Measurements from ENCODE around the gene FTO. TPM values are rescaled to one million over a fixed set of nuclear protein-coding genes. Genes with fewer than 3 reads are reported as not detected.

Gene FTO
- total RNA-seq, 1 donor from 2014 or later: 70.5 TPM

DNA sequence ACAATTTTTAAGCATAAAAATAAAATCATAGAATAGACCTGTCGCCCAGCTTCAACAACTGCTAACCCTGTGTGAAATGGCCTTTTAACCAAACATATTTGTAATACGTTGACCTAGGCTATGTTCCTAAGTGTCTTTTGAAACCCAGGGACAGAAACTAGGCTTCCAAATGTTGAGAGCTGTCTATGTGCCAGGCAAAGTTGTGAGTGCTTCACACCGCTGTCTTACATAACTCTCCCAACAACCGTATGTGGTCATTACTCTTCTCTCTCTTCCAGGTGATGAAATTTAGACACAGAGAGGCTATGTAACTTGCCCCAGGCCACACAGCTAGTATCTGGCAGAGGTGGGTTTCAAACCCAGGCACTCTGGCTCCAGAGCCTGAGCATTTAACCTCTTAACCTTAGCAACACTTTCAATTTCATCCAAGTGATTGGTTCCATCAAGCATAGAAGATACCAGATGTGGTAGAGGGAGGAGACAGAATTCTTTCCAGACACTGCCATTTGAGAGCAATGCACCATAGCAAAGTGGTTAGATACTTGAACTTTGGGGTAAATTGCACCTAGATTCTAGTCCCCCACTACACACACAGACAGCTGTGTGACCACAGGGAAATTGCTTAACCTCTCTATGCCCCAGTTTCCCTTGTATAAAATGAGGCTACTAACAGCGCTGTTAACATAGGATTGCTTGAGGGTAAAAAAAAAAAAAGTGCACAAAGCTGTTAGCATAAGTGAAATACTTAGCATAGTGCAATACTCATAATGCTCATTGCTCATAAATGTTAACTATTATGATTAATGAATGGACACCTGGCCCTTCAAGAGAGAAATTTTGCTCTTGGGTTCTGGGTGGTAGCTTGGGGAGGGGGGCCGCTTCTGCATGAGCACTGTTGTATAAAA is 422.0 kb downstream of the FTO start:
- DNase-seq (ENCODE audit: extremely low spot score in 2 of 2): no peak
- H3K36me3 ChIP-seq: no peaks in the 10 kb centered on the region
- no peak overlapping the region for H3K27ac ChIP-seq
- no peaks in the 10 kb centered on the region for H3K27me3 ChIP-seq
- H3K4me3 ChIP-seq: no peak overlapping the region
- no peaks in the 10 kb centered on the region for H3K9me3 ChIP-seq
- intact Hi-C loops (cut with DNase I): no loop called here
- TF ChIP-seq POLR2AphosphoS5 (IDR thresholded peaks at IDR 0.05; ENCODE audit: insufficient read depth in 1 of 2, low read depth in 1 of 2): no peak
- TF ChIP-seq POLR2A (IDR thresholded peaks at IDR 0.05): no peak
- TF ChIP-seq, protein P1, sequence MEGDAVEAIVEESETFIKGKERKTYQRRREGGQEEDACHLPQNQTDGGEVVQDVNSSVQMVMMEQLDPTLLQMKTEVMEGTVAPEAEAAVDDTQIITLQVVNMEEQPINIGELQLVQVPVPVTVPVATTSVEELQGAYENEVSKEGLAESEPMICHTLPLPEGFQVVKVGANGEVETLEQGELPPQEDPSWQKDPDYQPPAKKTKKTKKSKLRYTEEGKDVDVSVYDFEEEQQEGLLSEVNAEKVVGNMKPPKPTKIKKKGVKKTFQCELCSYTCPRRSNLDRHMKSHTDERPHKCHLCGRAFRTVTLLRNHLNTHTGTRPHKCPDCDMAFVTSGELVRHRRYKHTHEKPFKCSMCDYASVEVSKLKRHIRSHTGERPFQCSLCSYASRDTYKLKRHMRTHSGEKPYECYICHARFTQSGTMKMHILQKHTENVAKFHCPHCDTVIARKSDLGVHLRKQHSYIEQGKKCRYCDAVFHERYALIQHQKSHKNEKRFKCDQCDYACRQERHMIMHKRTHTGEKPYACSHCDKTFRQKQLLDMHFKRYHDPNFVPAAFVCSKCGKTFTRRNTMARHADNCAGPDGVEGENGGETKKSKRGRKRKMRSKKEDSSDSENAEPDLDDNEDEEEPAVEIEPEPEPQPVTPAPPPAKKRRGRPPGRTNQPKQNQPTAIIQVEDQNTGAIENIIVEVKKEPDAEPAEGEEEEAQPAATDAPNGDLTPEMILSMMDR (IDR thresholded peaks at IDR 0.05): no peak
- no peaks in the 10 kb centered on the region for H3K4me1 ChIP-seq

DNA sequence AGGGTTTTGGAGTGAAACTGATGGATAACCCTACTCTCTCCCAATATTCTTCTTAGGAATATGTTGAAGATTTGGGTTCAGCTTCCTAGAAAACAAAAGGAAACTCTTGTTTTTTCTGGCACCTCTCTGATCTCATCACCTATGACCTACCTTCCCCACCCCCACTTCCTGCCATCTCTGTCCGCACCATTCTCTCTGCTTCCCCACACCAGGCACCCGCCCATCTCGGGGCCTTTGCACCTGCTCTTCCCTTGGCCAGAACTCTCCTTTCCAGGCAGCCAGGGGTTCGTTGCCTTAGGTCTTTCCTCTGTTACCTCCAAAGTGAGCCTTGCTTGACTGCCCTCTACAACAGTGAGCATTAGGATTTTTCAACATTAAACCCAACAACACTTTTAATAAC is 423.0 kb downstream of the FTO start:
- H3K4me1 ChIP-seq: no peaks in the 10 kb centered on the region
- H3K36me3 ChIP-seq: no peaks in the 10 kb centered on the region
- no peaks in the 10 kb centered on the region for H3K27me3 ChIP-seq
- DNase-seq (ENCODE audit: extremely low spot score in 2 of 2): no peak
- H3K9me3 ChIP-seq: no peaks in the 10 kb centered on the region
- H3K27ac ChIP-seq: no peak overlapping the region
- no peak for TF ChIP-seq POLR2AphosphoS5 (IDR thresholded peaks at IDR 0.05; ENCODE audit: insufficient read depth in 1 of 2, low read depth in 1 of 2)
- TF ChIP-seq, protein P1 (IDR thresholded peaks at IDR 0.05): no peak
- no peak for TF ChIP-seq POLR2A (IDR thresholded peaks at IDR 0.05)
- H3K4me3 ChIP-seq: no peak overlapping the region
- intact Hi-C loops (cut with DNase I): no loop called here

DNA sequence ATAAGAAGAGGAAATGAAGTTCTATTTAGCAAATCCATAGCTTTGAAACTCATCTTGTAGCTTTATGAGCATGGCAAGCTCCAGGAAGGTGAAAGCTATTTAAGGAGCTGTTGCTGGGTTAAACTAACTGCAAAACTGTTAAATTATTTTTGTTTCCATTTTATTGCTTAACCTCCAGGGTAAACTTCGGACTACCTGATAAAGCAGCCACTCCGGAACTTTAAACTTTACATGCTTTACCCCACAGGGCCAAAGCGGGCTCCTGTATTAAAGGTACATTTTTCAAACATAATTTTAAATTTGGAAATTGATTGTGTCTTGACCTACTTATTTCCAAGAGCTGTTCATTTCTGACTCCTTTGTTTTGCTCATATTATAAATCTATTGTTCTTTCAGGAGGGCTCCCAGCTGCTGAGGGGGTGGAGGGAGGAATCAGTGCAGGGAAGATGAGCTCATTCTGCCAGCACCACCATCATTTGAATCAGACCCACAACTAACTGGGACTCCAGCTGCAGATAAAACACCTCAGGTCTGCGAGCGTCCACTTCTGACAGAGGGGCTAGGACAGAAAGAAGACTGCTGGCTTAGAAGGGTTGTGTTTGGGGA is 424.8 kb downstream of the FTO start:
- no peak for DNase-seq (ENCODE audit: extremely low spot score in 2 of 2)
- H3K4me3 ChIP-seq: no peak overlapping the region
- H3K9me3 ChIP-seq: no peaks in the 10 kb centered on the region
- no peak for TF ChIP-seq POLR2A (IDR thresholded peaks at IDR 0.05)
- TF ChIP-seq, protein P1 (IDR thresholded peaks at IDR 0.05): no peak
- no peak for TF ChIP-seq POLR2AphosphoS5 (IDR thresholded peaks at IDR 0.05; ENCODE audit: insufficient read depth in 1 of 2, low read depth in 1 of 2)
- intact Hi-C loops (cut with DNase I): no loop called here
- H3K36me3 ChIP-seq: no peaks in the 10 kb centered on the region
- H3K4me1 ChIP-seq: no peaks in the 10 kb centered on the region
- no peak overlapping the region for H3K27ac ChIP-seq
- no peaks in the 10 kb centered on the region for H3K27me3 ChIP-seq

DNA sequence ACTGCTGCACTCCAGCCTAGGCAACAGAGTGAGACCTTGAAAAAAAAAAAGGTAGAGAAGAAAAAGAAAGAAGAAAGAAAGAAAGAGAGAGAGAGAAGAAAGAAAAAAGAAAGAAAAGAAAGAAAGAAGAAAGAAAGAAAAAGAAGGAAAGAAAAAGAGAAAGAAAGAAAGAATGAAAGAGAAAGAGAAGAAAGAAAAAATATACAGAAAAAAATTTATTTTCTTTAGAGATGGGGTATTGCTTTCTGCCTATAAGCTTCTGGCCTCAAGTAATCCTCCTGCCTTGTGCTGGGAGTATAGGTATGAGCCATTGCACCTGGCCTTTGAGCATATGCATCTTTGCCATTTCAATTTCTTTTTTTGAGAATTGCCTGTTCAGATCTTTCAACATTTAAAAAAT is 425.9 kb downstream of the FTO start:
- TF ChIP-seq POLR2AphosphoS5 (IDR thresholded peaks at IDR 0.05; ENCODE audit: insufficient read depth in 1 of 2, low read depth in 1 of 2) (no peak), POLR2A (IDR thresholded peaks at IDR 0.05) (no peak)
- TF ChIP-seq, protein P1 (IDR thresholded peaks at IDR 0.05): no peak
- Histone ChIP-seq H3K4me3 (no peak overlapping the region), H3K27me3 (no peaks in the 10 kb centered on the region), H3K27ac (no peak overlapping the region), H3K4me1 (no peaks in the 10 kb centered on the region), H3K9me3 (no peaks in the 10 kb centered on the region), H3K36me3 (no peaks in the 10 kb centered on the region)
- intact Hi-C loops (cut with DNase I): no loop called here
- no peak for DNase-seq (ENCODE audit: extremely low spot score in 2 of 2)
